HG02763 (cell line): Measurements from ENCODE around the gene ZNF497.

Experiments used
- ATAC-seq: cut with Tn5 transposase; IDR thresholded peaks from one replicate; pipeline ENCODE4 v1.9.1; 2021; ENCODE audit warnings: mild to moderate bottlenecking, moderate library complexity; ENCODE audit not compliant: unreplicated experiment

ZNF497 gene

DNA sequence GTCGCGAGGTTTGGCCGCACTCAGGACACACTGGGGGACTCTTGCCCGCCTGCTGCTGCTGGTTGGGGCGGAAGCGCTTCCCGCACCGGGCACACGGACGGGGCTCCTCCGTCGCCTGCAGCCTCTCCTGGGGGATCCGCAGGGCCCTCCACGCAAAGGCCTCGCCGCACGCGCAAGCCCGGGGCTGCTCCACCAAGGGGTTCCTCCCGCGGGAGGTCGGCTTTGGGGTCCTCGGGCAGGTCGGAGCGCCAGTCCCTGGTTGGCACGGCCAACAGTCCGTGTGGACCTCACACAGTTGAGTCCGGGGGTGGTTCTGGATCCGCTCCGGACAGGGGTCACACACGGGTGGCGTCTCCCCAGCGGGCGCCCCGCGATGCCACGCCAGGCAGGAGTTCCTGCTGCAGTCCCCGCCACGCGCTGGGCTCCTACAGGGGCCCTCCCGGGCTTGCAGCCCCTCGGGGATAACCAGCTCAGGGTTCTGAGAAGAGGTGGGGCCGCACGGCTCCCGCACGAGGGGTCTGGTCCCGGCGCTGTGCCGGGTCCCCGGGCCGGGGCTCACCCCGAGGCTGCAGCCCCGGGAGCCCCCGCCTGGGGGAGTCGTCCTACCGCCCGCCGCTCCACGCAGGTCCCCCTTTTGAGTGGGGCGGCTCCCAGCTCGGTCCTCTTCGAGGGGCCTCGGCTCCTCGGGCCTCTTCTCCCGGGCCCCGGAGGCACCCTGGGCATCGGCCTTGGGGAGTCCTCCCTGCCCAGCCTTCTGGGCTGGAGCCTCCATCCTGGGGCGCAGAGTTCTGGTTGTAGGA, 6.2 kb upstream of the ZNF497 start:
- no peak for ATAC-seq

DNA sequence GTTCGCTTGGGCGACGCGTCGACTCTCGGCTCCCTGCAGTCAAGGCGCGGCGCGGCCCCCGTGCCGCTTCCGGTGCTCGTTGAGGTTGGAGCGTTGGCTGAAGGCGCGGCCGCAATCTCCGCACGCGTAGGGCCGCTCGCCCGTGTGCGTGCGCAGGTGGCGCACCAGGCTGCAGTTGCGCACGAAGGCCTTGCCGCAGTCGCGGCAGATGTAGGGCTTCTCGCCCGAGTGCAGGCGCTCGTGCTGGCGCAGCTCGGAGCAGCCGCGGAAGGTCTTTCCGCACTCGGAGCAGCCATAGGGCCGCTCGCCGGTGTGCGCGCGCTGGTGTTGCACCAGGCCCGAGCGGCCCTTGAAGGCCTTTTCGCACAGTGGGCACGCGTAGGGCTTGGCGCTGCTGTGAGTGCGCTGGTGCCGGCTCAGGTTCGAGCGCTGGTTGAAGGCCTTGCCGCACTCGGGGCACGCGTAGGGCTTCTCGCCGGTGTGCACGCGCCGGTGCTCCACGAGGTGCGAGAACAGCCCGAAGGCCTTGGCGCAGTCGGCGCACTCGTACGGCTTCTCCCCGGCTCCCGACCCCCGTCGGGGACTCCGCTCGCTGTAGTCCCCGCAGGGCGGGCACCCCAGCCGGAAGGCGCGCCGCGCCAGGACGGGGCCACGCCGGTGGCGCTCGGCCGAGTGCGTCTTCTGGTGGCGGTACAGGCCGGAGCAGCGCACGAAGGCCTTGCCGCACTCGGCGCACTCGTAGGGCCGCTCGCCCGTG, 5.3 kb upstream of the ZNF497 start:
- ATAC-seq, result no peak

DNA sequence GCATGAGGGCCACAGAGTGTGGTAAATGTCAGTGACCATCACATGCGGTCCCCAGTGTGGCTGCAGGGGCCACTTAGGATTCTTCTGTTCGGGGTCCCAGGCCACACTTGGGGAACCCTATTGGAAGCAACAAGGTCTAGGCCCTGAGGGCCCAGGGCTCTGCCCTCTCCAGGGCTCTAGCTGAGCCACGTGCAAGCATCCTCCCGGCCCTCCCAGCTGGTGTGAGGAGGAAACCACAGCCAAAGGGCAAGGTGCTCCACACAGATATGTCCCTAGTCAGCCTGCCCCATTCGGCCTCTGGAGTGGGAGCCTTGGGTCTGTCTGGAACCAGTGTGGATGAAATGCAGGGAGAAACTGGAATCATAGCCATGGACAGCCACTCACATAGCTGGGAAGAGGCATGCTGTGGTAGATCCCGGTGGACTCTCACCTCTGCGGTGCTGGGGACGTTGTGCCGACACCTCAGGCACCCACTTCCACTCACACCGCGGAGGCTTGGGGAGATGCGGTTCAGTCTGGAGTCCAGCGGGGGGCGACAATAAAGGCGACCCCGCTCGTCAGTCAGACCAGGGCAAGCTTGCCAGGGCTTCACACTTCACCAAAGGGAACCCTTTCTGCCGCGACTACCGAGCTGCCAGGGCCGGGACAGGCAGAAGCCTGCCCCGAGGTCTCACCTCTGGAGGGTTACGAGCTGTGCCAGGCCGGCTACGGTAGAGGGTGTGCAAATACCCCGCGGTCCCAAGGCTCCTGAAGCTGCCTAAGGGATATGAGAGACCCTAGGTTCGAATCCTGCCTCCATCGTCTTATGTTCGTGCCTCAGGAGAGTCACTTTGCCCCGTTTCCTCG, 4.3 kb upstream of the ZNF497 start:
- ATAC-seq, result no peak

DNA sequence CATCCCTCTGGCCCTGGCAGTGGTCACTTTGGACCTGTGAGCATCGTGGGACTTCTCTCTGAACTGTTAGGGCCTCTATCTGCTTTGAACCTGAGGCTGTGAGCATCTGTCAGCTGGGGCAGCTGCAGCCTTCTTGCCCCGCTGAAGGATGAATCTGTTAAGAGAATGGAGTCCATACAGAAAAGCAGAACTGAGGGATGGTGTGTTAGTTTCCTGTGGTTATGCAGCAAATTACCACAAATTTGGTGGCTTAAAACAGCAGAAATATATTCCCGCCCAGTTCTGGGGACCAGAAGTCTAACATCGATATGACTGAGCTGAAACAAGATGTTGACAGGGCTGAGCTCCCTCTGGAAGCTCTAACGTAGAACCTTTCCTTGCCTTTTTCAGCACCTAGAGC, 1.6 kb upstream of the ZNF497 start:
- ATAC-seq, result no peak

DNA sequence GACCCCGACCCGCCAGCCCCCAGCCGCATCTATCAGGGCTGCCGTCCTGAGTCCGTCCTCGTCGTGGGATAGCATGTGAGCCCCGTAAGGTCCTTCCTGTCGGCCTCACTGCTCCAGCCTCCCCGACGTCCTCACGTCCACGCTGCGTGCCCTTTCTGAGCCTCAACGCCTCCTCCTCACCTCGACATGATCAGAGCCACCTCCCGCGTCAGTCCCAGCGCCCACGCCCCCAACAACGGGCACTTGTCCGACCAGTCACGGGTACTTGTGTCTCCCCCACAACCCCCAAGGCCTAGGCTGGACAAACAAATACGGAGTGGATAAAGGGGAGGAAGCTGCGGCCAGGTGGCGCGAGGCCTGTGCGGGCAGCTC, 665 bp downstream of the ZNF497 start:
- peak; percentile 15 for ATAC-seq

DNA sequence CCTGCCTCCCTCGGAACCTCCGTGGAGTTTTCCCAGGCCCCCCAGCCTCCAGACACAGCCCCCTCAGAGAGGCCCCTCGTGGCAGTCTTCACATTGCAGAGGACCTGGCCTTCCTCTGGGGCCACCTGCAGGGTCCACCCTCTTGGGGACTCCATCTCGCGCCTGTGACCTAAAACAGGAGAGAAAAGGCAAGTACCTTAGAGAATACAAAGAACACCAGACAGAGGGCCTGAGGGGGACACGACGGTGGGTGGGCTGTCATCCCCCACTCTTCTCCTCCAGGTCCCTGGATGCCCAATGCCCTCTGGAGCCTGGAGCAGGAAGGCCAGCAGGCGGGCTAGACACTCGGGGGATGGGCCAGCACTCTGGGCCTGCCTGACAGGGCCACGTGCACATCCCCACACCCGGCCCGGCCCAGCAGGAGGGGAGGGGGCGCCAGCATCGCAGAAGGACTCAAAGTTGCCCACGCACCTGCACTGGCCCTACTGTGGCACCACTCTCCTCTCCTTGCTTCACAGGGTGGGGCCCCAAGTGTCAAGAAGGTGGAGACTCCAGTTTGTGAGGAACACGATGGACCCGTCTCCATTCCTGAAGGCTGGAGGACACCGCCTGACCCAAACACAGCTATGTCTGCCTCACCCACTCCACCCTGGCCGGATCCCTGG, 4.9 kb downstream of the ZNF497 start:
- no peak for ATAC-seq

DNA sequence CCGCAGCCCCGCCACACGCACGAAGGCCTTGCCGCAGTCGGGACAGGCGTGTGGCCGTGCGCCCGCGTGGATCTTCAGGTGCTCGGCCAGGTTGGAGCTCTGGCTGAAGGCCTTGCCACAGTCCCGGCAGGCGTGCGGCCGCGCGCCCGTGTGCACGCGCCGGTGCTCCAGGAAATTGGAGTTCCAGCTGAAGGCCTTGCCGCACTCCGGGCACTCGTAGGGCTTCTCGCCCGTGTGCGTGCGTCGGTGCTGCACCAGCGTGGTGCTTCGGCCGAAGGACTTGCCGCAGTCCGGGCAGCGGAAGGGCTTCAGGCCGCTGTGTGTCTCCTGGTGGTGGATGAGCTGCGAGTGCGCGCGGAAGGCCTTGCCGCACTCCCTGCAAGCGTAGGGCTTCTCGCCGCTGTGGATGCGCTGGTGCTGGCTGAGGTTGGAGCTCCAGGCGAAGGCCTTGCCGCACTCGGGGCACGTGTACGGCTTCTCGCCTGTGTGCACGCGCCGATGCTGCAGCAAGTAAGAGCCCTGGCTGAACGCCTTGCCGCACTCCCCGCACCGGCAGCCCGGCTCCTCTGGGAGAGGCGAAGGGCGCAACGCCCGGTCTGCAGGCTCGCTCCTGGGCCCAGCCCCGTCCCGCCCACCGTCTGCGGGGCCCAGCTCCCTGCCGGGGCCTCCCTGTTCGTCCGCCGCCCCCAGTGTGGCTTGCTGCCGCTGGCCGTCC, 5.6 kb downstream of the ZNF497 start:
- no peak for ATAC-seq

DNA sequence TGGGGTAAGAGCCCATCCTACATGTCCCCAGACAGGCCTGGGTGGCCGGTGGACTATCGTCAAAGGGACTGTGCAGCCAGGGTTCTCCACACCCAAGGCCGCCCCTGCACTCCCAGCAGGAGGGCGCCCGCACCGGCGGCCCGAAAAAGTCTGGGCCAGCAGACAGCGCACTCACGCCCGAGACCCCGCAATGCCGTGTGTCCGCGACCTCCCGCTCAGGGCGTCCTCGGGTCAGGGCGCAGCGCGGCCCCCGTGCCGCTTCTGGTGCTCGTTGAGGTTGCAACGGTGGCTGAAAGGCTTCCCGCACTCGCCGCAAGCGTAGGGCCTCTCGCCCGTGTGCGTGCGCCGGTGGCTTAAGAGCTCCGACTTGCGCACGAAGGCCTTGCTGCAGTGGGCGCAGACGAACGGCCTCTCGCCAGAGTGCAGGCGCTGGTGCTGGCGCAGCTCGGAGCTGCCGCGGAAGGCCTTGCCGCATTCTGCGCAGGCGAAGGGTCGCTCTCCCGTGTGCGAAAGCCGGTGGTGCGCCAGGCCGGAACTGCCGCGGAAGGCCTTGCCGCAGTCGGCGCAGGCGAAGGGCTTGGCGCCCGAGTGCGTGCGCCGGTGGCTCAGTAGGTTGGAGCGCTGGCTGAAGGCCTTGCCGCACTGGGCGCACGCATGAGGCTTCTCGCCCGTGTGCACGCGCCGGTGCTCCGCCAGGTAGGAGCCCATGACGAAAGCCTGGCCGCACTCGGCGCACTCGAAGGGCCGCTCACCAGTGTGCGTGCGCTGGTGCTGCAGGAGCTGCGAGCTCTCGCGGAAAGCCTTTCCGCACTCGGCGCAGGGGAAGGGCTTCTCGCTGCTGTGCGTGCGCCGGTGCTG, 6.4 kb downstream of the ZNF497 start:
- ATAC-seq, result no peak

DNA sequence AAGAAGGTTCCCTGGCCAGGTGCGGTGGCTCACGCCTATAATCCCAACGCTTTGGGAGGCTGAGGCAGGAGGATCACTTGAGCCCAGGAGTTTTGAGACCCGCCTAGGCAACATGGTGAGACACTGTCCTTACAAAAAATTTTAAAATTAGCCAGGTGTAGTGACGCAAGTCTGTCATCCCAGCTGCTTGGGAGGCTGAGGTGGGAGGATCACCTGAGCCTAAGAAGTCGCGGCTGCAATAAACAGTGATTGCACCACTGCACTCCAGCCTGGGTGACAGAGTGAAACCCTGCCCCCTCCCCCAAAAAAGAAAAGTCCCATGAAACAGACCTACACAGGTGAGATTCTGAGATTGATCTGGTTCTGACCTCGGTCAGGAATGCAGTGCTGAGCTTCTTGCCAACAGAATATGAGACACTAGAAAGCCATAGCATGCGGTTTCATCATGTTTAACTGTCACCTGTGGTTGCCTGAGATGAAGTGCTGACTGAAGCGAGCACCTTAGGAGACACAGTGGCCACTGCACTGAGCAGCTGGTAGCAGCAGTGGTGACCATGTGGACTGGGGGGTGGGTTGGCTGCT, 7.2 kb downstream of the ZNF497 start:
- ATAC-seq, result no peak

DNA sequence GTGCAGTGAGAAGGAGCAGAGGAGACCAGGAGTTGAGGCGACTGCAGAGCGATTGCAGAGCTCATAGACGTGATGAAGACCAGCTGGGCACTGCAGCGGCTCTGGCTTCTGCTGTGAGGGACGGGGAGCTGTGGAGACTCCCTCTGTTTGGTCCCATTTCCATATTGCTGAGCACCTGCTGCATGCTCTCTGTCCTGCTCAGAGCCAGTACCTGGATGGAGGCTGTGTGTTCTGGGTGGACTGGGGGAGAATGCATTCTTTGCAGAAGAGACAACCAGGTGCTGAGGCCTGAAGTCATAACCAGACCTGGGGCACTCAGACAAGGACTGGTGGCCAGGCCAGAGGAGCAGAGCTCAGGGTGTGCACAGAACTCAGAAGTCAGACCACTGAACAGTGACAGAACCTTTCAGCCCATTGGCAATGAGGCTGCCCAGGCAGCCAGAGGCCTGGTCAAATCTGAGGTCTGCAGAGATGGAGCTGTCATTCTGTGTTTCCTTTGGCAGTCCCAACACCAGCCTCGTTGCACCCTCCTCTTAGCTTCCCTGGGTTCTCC, 8.0 kb downstream of the ZNF497 start:
- no peak for ATAC-seq

DNA sequence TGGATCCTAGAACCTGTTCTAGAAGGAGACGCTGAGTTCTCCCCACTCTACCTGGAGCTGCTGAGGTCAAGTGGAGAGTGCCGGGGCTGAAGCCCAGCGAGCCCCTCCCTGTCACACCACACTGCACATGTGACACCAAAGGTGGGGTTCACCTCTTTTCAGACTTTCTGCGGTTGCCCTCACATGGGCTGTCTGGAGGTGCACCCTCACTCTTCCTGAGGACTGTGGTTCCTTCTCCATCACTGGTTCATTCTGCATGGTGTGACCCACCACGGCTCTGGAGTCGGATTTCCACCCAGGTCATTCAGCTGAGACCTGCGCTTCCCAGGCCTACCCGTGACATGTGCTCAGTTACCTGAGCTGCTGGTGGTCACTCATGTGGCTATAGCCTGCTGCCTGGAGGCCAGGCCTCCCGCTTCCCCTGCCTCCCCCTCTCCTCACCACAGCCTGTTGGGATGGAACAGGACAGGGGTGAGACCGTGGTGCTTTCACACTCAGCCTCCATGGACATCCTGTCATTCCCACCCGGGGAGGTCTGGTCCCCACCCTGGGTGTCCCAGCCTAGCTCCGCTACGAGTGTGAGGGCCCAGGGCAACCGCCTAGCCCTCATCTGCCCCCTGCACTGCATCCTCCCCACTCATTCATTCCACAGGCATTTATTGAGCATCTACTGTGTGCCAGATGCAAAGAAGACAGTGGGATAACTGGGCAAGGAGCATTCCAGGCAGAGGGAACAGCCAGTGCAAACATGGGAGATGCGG, 8.7 kb downstream of the ZNF497 start:
- no peak for ATAC-seq

DNA sequence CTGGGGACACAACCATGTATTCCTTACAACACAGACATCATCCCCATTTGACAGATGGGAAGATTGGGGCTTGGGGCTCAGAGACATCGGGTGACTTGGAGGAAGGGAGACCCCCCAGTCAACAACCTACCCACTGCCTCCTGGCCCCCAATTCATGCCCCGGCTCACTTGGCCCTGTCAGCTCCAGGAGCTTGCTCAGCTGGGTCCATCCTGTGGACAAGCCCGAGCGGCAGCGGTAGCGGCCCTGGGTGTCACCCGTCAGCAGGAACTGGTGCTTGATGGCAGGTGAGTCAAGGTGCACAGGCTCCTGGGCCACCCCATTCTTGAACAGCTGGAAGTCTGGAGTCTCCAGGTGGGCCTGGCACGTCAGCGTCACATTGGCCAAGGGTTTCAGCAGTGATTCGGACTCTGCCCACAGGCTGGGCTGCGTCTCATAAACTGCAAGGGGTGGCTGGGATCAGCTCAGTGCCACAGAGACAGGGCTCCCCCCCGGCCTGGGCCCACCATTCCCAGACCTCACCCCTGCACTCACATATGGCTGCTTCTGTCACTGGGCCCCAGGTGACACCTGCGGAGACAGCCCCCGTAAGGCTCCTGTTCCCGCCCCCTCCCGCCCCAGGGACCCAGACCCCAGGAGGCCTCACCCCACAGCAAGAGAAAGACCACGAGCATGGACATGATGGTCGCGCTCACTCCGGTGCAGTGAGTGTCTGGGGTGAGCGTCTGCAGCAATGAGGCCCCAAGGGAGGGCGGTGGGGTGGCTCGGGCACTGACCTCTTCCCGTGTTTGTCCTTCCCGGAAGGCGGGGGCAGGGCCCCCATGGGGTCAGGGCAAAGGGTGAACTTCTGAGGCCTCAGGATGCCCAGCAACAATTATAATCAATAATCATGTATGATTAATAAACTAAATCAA, 9.5 kb downstream of the ZNF497 start, which contains the start of gene A1BG:
A1BG (minus strand) TSS at position 733 of the 912 bp plus-strand sequence; CDS start at position 678, 55 bp downstream.
- no peak for ATAC-seq

DNA sequence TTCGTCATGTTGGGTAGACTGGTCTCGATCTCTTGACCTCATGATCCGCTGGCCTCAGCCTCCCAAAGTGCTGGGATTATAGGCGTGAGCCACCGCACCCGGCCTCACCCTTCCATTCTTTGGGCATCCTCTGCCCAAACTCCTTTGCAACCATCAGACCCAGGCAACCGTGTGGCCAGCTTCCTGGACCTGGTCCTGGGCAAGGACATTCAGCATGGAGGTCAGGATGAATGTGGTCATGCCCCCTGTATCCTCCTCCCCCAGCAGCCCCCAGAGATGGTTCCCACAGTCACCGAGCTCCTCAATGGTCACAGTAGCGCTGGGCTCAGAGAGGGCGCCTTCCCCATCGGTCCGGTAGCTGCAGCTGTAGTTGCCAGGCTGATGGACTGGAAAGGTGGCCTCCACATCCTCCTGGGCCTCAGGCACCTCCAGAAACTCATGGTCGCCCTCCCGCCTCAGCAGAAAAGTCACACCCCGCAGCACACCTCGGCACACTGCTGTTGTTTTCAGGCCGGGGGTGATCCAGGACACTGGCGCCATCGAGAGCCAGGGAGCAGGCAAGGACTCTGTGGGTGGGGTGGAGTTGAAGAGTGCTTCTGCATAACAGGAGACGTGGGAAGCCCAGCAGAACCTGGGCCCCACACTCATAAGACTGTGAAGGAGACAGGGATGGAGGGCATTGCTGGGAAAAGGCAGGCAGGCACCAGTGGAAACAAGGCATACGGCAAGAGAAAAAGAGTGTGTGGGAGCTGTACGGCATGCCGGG, 10.4 kb downstream of the ZNF497 start:
- no peak for ATAC-seq

DNA sequence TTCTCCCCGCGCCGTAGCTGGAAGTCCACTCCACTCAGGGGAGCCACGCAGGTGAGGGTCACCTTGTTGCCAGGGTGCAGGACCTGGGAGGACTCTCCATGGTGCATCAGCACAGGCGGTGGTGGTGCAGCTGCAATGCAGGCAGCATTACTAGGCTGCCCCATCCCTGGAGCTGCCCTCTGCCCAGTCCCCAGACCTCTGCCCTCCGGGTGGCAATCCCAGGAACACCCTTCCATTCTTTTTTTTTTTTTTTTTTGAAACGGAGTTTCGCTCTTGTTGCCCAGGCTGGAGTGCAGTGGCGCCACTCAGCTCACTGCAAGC, 11.0 kb downstream of the ZNF497 start:
- ATAC-seq, result no peak

DNA sequence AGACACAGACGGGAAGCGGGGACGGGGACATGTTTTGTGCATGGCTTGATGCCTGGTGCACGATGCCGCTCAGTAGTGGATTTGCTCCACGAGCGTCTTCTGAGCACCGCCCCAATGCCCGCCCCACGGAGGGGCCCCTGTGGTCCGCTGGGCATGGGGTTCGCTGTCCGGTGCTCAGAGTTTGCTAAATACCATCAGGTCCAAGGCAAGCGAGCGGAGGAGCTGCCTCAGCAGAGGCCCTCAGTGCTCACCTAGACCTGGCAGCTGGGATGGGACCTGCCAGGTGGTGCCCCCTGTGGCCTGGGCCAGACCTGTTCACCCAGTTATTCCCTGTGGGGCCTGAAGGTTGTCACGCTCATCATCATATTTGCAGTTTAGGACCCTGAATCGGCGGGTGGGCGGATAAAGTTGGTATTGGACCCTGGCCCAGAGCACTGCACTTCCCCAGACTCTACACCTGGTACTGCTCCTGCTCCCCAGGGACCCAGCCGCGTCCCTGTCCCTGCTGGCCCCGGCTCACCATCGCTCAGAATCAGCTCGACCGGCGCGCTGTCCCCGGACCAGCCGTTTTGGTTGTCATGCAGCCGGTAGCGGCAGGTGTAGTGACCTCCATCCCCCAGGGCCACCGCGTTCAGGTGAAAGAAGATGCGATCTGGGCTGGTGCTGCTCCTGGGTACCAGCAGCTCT, 11.5 kb downstream of the ZNF497 start:
- no peak for ATAC-seq
